ENCODE data around the gene SEMA4A.

Gene SEMA4A

DNA sequence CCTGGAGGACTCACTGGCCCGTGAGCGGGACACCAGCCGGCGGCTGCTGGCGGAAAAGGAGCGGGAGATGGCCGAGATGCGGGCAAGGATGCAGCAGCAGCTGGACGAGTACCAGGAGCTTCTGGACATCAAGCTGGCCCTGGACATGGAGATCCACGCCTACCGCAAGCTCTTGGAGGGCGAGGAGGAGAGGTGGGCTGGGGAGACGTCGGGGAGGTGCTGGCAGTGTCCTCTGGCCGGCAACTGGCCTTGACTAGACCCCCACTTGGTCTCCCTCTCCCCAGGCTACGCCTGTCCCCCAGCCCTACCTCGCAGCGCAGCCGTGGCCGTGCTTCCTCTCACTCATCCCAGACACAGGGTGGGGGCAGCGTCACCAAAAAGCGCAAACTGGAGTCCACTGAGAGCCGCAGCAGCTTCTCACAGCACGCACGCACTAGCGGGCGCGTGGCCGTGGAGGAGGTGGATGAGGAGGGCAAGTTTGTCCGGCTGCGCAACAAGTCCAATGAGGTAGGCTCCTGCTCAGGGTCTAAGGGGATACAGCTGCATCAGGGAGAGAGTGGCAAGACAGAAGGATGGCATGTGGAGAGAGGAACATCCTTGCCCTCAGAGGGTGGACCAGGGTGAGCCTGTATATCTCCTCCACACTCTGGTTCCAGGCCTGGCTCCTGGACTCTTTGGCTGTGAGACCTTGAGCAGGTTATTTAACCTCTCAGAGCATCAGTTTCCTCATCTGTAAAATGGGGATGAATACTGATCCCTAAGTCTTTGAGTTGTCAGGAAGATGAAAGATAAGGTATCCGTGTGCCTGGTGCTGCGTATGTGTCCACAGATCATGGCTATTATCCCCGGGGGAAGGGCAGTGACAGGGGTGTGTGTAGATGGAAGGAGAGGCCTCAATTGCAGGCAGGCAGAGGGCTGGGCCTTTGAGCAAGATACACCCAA, 17.2 kb upstream of the SEMA4A start:
- DNase-seq (ENCODE audit: low spot score): no peak

GRCh38 chr1:156136970-156137483, 16.4 kb upstream of the SEMA4A start:
- no peak for DNase-seq (ENCODE audit: low spot score)

DNA sequence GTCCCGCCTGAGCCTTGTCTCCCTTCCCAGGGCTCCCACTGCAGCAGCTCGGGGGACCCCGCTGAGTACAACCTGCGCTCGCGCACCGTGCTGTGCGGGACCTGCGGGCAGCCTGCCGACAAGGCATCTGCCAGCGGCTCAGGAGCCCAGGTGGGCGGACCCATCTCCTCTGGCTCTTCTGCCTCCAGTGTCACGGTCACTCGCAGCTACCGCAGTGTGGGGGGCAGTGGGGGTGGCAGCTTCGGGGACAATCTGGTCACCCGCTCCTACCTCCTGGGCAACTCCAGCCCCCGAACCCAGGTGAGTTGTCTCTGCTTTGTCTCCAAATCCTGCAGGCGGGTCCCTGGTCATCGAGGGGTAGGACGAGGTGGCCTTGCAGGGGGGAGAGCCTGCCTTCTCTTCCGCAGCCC, 14.9 kb upstream of the SEMA4A start:
- no peak for DNase-seq (ENCODE audit: low spot score)

DNA sequence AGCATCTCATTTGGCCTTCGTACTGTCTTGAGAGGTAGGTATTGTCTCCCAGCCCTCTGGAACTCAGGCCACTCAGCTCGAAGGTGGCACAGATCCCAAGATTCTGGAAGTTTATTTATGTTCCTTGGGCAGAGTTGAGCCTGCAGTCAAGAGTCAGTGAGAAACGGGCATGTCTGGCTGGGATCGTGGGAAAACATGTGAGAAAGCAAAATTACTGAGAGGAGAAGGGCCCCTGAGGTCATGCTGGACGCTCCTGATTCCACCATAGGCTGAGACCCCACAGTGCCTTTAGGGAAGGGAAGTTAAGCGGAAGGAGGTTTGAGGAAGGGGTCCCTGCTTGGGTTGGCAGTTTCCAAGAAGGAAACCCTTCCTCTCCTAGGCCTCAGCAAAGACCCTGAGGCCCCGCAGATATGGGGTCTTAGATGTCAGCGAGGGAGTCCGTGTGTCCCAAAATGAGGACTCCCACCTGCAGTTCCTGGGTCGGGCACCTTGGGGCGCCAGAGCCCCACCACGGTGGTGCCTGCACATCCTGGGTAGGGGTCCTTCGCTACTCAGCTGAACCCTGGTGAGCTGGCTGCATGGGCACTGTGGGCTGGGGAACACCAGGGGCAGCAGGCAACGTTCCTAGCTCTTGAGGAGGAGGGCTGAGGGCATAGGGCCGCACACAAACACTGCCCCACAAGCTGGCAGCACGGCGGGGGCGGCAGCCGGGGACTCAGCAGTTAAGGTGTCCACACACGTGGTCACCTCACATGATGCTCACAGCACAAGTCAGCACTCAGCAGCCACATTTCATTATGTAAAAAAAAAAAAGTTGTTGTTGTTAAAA, 12.3 kb upstream of the SEMA4A start:
- peak; percentile 83 for DNase-seq (ENCODE audit: low spot score)

- no peak for DNase-seq (ENCODE audit: low spot score)
Observed at GRCh38 chr1:156143765-156144489, 9.5 kb upstream of the SEMA4A start.

GRCh38 chr1:156144742-156145141, 8.6 kb upstream of the SEMA4A start:
- DNase-seq (ENCODE audit: low spot score): no peak

GRCh38 chr1:156145650-156146019, 7.8 kb upstream of the SEMA4A start:
- DNase-seq (ENCODE audit: low spot score): no peak

GRCh38 chr1:156146020-156146768, 7.2 kb upstream of the SEMA4A start:
- peak; percentile 84 for DNase-seq (ENCODE audit: low spot score)

DNA sequence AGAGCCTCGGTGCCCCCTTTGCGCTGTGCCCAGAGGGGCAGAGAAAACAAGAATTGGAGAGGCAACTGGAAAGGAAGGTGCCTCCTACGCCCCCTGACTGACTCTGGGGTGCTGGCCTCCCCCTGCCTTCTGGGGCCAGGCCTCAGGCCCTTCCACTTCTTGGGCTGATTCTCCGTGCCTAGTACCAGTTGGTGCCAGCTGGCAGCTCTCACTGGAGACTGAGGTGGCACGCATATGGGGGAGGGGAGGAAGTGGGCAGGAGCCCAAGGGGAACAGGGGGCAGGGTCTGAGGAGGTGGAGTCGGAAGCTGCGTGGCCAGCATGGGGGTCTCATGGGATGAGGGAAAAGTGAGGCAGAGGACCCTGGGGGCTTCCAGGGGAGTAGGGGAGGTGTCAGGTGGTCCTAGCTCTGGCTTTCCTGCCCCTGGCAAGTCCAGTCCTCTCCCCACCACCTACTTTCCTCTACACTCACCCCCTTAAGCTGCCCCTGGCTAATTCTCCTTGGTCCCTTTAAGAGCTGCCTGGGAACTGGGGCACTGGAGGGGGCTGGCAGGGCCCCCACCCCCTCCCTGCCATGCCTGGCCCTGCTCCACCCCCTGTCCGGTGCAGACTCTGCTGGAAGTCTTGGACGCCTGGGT, 6.5 kb upstream of the SEMA4A start:
- DNase-seq (ENCODE audit: low spot score): no peak

GRCh38 chr1:156148216-156148615, 5.2 kb upstream of the SEMA4A start:
- DNase-seq (ENCODE audit: low spot score): no peak

GRCh38 chr1:156149374-156150332, 3.7 kb upstream of the SEMA4A start:
- DNase-seq (ENCODE audit: low spot score): no peak

- DNase-seq (ENCODE audit: low spot score): no peak
Observed at GRCh38 chr1:156150333-156151011, 2.9 kb upstream of the SEMA4A start.

GRCh38 chr1:156151093-156151688, 2.2 kb upstream of the SEMA4A start:
- no peak for DNase-seq (ENCODE audit: low spot score)

GRCh38 chr1:156152628-156153027, 757 bp upstream of the SEMA4A start:
- no peak for DNase-seq (ENCODE audit: low spot score)

DNA sequence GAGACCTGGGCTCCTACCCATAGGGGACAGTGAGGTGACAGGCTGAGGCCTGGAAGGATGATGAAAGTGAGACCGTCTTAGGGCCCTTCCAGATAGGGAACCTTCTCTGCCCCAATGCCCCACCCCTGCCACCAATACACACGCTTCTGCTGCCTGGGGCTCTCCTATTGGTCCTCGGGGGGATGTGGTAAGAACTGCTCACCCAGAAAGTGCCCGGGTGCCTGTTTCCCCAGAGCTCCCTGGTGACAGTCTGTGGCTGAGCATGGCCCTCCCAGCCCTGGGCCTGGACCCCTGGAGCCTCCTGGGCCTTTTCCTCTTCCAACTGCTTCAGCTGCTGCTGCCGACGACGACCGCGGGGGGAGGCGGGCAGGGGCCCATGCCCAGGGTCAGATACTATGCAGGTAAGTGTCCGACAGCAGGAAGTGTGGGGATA, 948 bp downstream of the SEMA4A start:
- DNase-seq (ENCODE audit: low spot score): no peak

GRCh38 chr1:156155756-156156510, 2.5 kb downstream of the SEMA4A start:
- no peak for DNase-seq (ENCODE audit: low spot score)

DNA sequence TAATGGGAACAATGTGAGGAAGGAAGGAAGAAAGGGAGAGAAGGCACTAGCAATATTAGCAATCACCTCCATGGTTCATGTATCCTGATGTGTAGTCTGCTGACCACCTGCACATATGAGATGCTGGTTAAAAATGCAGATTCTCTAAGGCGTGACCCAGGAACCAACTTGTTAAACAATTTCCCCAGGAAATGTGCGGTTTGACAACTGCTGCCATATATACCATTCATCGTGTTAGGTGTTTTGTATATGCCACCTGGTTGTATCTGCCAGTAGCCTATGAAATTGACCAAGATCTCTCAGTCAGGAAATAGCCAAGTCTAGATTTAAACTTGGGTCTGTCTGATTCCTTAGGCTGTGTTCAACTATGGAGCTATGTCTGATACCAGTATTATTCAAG, 4.1 kb downstream of the SEMA4A start:
- no peak for DNase-seq (ENCODE audit: low spot score)

GRCh38 chr1:156157966-156158365, 4.6 kb downstream of the SEMA4A start:
- DNase-seq (ENCODE audit: low spot score): no peak

Data from D341Med (cell line).